ENCODE data around the gene GRHPR. TPM values are rescaled to one million over a fixed set of nuclear protein-coding genes. Genes with fewer than 3 reads are reported as not detected.

The GRHPR gene
- total and polyA plus RNA-seq, 2 of the 8 experiments (the other 6 are each of a cell fraction or from before 2014, with no cell fraction given) = 97.0 to 201 TPM

DNA sequence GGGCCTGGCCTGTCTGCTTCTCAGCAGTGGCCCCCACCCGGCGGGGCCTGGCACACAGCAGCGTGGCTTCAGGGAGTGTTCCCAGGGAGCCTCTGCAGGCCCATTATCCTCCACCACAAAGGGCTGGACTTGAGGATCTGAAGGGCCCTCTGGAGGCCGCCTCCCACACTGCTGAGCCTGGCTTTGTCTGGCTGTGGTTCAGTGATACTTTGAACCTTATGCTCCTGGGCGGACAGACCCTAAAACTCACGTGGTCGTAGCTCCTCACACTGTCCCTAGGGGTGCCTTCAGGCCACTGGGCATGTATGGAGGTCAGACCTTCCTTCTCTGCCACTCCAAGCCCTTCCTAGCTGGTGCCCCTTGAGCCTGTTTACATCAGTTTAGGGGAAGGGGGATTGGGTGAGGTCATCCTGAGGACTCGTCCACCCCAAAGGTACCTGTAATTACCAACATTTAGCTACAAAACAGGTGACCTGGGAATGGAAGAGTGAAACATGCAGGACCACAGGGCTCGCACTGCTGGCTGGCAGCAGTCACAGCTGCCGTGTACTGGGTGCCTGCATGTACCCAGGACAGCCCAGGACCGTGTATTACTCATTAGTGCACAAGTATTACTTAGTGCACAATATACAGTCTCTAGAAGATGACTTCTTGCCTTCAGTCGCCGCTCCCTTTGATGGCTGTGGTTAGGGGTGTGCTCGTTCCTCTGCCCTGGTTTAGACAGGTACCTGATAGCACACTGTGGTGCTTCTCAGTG lies 8.5 kb downstream of the GRHPR start:
- H4K20me1 ChIP-seq (replicated peaks in 1 of 2; ENCODE audit: control insufficient read depth in 1 of 2, insufficient read depth in 2 of 2, low read length in 2 of 2) = peaks cover 7 to 9% of the 10 kb centered on the region in 2 experiments
- no peak overlapping the region for H2AFZ ChIP-seq (ENCODE audit: low read length)
- 91% methylated on average over 14 of the region's 14 CpGs; no CpG with 5 or more reads in 1 of the 2 experiments for WGBS, 2 experiments (ENCODE audit: extremely low coverage in 1 of 2, insufficient coverage in 1 of 2, insufficient read length in 1 of 2, insufficient replicate concordance in 2 of 2, low coverage in 1 of 2, low lambda C conversion rate in 2 of 2, missing lambda C conversion rate in 1 of 2)
- 0 out of 7 replicates have a peak overlapping the region, but pooled peaks of 1 of the 4 experiments have one; percentile 12 for H3K9ac ChIP-seq (replicated peaks in 1 of 4; ENCODE audit: extremely low read depth in 1 of 4, low read depth in 3 of 4, low read length in 3 of 4)
- DNase-seq (ENCODE audit: low read depth in 1 of 2, low spot score in 2 of 2) (no peak), FAIRE-seq (no peak)
- no peaks in the 10 kb centered on the region; a peak in 1 of 4 replicates for H3K79me2 ChIP-seq (ENCODE audit: control insufficient read depth in 1 of 2, insufficient read depth in 2 of 2, low read length in 2 of 2)
- ChIA-PET POLR2A (ENCODE audit: partially characterized antibody) (interaction anchor here (0.6 to 1.9 kb wide), 8 partner anchors 8 to 35 kb away, joined by 3 to 8 read pairs (median 4); partner anchors contain the start of genes GRHPR and ZBTB5), CTCF (ENCODE audit: partially characterized antibody) (interaction anchor here (0.6 to 3.4 kb wide), 10 partner anchors 10 to 435 kb away, joined by 3 to 15 read pairs (median 4); no protein-coding TSS in a partner anchor)
- H3K4me3 ChIP-seq (ENCODE audit: extremely low read depth in 1 of 4, insufficient read depth in 2 of 4, low read depth in 3 of 4, low read length in 4 of 4) = no peak overlapping the region
- no peak overlapping the region for H4K91ac ChIP-seq (replicated peaks; ENCODE audit: insufficient read length, low read length)
- H4K8ac ChIP-seq (ENCODE audit: extremely low read depth, insufficient read depth, low read length) = no peak overlapping the region; the same call in 1 of the 2 replicates
- H3K36me3 ChIP-seq (ENCODE audit: control insufficient read depth in 2 of 4, insufficient read depth in 4 of 4, low read length in 3 of 4) = peaks cover 33 to 65% (median 41%) of the 10 kb centered on the region in 4 experiments
- H3K14ac ChIP-seq (ENCODE audit: insufficient read length) = no peak overlapping the region
- no peak overlapping the region; the same call in 1 of the 2 replicates for H3K18ac ChIP-seq (ENCODE audit: extremely low read depth, low read length)
- TF ChIP-seq, protein P1, sequence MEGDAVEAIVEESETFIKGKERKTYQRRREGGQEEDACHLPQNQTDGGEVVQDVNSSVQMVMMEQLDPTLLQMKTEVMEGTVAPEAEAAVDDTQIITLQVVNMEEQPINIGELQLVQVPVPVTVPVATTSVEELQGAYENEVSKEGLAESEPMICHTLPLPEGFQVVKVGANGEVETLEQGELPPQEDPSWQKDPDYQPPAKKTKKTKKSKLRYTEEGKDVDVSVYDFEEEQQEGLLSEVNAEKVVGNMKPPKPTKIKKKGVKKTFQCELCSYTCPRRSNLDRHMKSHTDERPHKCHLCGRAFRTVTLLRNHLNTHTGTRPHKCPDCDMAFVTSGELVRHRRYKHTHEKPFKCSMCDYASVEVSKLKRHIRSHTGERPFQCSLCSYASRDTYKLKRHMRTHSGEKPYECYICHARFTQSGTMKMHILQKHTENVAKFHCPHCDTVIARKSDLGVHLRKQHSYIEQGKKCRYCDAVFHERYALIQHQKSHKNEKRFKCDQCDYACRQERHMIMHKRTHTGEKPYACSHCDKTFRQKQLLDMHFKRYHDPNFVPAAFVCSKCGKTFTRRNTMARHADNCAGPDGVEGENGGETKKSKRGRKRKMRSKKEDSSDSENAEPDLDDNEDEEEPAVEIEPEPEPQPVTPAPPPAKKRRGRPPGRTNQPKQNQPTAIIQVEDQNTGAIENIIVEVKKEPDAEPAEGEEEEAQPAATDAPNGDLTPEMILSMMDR (IDR thresholded peaks at IDR 0.05; ENCODE audit: control extremely low read depth in 1 of 3, insufficient read depth in 1 of 3, low read depth in 1 of 3, low read length in 3 of 3) = peak in 2 of 3 experiments; percentile 12 to 31; a peak in 2 of 4 replicates
- TF ChIP-seq RAD21 (IDR thresholded peaks at IDR 0.05 in 1 of 2, conservative IDR thresholded peaks at IDR 0.05 in 1 of 2; ENCODE audit: low read depth in 2 of 2, low read length in 2 of 2) (peak in 1 of 2 experiments; percentile 19; a peak in 1 of 4 replicates), TBP (IDR thresholded peaks at IDR 0.05; ENCODE audit: low read depth, low read length) (no peak)
- no peak overlapping the region for H3K56ac ChIP-seq (replicated peaks; ENCODE audit: insufficient read length, low read depth, low read length)
- H3K23me2 ChIP-seq (ENCODE audit: low read depth, low read length) = peaks cover 4% of the 10 kb centered on the region; the same call in 1 of the 2 replicates
- no peak overlapping the region for H3K27ac ChIP-seq (ENCODE audit: low read depth, low read length)
- no peaks in the 10 kb centered on the region for H3K9me3 ChIP-seq (ENCODE audit: insufficient read depth in 2 of 2, low read depth in 1 of 2, low read length in 1 of 2)
- no peak overlapping the region for H4K5ac ChIP-seq (ENCODE audit: insufficient read length, low read depth, low read length)
- H3K4ac ChIP-seq (replicated peaks; ENCODE audit: insufficient read length, low read depth, low read length) = no peak overlapping the region
- no peak overlapping the region for H2BK120ac ChIP-seq (replicated peaks; ENCODE audit: low read depth, low read length)
- no peak overlapping the region for H3K4me2 ChIP-seq (ENCODE audit: insufficient read depth in 1 of 2, low read depth in 2 of 2, low read length in 2 of 2)
- H3K4me1 ChIP-seq (replicated peaks in 1 of 4; ENCODE audit: control insufficient read depth in 3 of 4, insufficient read depth in 4 of 4, low read length in 3 of 4) = peaks cover 3 to 16% (median 9%) of the 10 kb centered on the region in 4 experiments
- H2BK20ac ChIP-seq (ENCODE audit: low read length) = no peak overlapping the region
- no peaks in the 10 kb centered on the region for H3K27me3 ChIP-seq (replicated peaks in 1 of 4; ENCODE audit: control insufficient read depth in 3 of 4, extremely low read depth in 1 of 4, insufficient read depth in 3 of 4, low read length in 3 of 4)
- no peak overlapping the region for H3K23ac ChIP-seq (ENCODE audit: insufficient read length)
- H2BK15ac ChIP-seq (ENCODE audit: low read length) = no peak overlapping the region
- no peak overlapping the region for H2BK5ac ChIP-seq (ENCODE audit: low read depth, low read length)
- no peak overlapping the region for H2BK12ac ChIP-seq (ENCODE audit: low read depth, low read length)
- H3K79me1 ChIP-seq (ENCODE audit: low read depth, low read length) = peaks cover 3% of the 10 kb centered on the region; the same call in 1 of the 2 replicates
- H2AK5ac ChIP-seq (ENCODE audit: low read depth, low read length) = peak overlapping the region; percentile 82; the same call in 1 of the 2 replicates

All from H1 (cell line).